ENCODE results near the gene SAMD13.

The SAMD13 gene

DNA sequence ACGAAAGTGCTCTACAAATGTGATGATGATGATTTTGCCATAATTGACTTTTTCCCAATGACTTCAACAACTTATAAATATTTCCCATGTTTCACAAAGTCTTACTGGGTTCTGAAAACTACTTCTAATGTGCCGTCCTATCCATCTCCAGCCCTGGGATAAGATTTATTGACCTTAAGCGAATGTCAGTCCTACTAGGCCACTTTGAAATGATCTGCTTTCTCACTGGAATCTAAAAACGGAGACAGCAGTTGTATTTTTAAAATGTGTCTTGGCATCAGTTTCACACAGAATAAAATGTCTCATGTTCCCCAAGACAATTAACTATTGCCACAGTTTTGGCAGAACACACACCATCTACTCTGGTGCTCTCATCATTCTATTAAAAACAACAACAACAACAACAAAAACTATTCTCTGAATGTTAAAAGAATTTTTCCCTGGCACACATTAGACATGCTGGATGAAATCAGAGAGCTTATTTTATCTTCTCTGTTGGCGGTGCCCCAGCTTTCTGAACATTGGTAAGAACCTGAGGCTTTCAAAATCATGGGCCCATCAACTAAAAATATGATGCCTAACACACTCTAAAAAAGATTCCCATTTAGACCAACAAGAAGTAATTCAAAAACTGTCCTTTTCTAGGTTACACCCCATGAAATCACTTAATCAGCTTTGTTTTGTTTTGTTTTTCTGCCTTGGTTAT, 73.6 kb downstream of the SAMD13 start:
- DNase-seq (ENCODE audit: low read depth) = no peak

DNA sequence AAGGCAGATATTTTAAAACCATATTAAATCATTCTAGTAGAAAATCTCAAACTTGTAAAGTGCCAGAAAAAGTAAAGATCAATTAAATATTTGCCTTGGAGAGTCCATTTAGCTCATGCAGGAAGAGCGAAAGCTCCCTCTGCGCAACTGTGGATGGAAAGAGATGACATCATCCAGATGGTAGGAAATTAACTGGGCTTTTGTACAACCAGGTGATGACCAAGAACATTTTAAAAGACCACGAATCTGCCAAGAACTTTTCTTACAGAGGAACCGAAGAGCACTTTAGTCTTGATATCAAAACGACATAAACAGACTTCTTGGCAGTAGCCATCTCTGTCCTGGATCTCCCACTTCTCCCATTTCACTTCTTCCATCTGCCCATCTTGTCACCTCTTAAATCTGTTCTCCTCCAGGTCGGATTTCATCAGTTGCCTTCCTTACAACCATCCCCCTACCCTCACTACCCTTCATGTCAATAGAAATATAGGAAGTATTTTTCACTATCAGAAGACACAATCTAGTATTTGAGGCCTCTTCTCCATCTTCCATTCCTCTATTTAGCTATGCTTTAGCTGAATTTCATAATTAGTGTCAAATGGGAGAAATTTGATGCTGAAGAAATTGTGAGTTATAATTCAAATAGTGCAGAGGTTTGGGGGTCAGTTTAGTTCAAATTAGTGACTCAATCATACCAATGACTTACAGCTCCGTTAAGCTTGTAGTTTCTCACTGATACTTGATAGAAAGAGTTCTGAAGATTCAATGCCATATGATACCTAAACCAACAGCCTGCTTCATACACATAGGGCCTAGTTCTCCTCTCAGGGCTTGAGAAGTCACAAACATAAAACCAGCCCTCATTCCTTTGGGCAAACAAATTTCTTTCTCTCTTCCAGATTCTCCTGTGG, 74.7 kb downstream of the SAMD13 start:
- no peak for DNase-seq (ENCODE audit: low read depth)

DNA sequence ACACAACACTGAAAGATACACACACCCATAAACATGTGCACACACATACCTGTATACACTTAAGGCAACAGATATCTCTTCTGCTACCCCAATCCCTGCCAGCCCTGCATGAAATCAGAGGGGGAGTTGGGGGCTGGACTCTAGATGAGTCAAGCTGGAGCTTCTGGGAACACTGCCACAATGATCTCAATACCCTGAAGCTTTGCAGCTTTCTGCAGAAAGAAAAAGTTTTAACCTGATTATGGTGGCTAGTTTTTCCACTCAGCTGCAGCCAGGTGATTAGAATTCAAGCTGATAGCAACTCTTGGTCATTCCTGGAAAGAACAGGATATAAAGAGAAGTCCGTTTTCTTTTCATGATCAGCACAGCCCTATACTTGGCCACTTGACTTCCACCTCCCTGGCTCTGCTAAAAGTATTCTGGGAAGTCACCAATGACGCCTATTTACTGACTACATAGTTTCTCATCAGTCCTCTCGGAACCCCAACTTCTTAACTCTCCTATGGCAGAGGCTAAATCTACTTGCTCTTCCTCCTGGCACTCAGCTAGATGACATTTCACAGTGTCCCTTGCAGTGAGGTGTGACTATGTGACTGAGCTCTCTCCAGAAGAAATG, 76.1 kb downstream of the SAMD13 start:
- DNase-seq (ENCODE audit: low read depth) = no peak

DNA sequence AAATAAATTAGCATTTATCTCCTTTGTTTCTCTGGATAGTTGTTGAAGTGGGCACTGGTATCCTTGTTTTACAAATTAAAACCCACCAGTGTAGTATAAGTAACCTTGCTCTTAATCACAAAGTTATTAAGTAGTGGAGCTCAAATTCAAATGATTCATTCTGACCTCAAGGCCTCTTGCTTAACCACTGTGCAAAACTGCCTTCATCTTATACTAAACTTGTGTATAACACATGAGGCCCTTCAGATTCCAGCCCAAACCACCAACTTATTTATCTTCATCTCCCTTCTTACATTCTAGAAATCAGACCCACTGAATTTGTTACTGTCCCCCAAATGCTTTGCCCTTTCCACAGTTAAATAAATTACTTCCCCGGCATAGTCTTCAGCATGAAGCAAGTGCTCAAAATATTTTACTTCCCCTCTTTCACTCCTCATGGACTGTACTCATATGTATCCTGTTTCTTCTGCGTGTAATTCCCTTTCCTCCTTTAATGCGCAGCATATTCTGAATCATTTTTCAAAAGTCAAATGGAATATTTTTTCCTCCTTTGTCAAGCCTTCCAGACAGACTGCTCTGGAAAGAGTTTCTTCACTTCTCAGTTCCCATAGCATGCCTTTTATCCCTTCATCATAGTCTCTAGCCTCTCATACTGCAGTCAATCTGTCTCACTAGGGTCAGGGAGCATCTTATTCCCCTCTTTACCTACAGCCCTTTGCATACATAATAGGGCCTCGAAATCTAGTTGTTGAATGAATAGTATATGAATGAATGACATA, 77.8 kb downstream of the SAMD13 start:
- no peak for DNase-seq (ENCODE audit: low read depth)

DNA sequence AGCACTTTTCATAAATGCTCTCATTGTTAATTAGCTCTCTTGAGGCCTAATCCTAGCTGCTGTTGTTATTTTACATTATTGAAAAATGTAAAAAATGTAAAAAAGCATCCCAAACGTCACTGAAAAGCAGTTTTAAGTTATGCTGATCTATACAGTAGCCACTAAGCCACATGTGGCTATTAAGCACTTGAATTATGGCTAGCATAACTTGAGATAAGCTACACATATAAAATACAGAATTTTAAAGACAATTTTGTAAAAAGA, 78.3 kb downstream of the SAMD13 start:
- no peak for DNase-seq (ENCODE audit: low read depth)

DNA sequence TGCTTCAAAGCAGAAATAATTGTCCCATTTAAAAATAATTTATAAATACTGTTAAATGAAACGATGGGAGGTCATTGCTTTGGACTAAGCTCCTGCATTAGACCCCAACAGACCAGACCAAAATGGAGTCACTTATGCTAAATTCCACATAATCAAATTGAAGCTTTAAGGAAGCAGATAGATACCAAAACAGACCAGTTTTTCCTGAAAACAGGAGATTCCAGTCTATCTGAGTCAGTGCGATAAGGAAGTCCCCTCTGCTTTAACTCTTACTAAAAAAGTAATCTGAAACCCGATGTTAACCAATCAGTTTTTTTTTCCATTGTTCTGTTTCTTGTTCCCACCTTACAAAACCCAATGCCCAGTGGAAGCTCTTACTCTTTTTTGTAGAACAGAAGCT, 80.6 kb downstream of the SAMD13 start:
- no peak for DNase-seq (ENCODE audit: low read depth)

DNA sequence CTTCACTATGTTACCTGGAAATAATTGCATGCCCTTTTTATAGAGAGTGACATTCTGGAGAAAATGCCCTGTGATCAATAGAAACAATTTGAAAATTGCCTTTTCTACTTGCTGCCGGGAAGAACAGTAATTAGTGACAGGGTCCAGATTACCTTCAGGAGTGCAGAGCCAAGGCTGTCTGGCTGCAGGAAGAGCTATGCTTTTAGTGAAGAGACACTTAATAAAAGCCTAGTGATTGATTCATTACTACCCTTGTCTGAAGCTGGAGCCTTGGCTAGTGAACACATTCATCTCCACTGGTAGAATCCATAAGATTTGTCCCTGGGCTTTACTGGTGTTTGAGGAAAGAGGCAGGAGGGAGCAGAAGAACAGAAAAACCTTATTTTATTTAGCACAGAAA, 83.8 kb downstream of the SAMD13 start:
- DNase-seq (ENCODE audit: low read depth) = no peak

DNA sequence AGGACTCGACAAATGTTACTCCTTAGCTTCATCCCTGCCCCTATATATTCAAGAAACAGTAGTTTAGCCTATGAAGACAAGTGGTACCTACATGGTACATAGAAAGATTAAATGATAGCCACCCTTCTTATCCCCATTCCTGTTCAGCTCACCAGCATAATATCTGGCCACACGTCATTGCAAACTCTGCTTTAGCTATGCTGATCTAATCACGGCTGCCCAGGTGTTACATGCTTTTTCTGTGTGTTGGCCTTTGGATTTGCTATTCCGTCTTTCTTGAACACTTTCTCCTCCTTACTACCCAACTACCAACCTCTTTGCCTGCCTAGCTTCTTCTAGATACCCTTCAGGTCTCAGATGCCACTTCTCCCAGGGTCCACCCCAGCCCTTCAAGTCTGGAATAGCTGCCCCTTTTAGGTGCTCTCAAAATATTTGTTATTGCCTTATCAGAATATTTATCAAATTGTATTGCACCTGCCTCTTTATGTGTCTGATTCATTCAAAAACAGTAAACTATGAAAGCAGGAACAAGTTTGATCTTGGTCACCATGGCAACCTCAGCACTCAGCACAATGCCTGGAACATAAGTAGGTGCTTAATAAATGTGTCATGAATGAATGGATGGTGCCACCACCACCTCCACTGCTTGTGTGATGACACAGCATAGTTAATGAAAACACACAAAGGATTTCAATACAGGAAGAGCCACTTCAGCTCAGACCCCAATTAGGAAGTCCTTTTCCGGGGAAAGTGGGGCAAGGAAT, 85.4 kb downstream of the SAMD13 start:
- no peak for DNase-seq (ENCODE audit: low read depth)

DNA sequence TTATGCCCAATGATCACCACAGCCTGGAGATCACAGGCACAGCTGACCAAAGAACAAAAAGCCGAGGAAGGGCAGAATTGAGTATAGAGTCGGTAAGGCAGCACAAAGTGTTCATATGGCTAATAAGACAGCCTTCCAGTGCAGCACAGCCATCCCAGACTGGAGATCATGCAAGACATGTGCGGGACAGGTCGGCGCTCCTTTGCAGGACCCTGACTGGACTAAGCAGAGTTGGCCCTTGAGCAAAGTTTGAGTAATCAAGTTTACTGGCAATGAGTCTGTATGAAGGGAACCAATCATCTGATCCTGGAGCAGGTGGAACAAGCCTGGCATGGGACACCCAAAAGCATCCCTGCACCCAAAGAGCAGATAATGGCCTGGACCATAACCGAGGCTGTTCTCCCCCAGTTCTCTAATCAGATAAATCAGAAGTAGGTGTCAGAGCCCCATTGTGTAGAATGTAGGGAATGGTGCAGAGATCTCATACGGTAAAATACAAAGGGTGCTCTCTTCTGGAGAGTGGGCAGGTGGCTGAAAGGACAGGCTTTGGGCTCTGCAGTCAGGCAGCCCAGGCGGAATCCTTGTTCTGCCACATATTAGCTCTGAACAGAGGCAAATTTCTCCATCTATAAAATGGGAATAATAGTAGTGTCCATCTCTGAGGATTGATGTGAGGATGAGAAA, 86.1 kb downstream of the SAMD13 start:
- no peak for DNase-seq (ENCODE audit: low read depth)

DNA sequence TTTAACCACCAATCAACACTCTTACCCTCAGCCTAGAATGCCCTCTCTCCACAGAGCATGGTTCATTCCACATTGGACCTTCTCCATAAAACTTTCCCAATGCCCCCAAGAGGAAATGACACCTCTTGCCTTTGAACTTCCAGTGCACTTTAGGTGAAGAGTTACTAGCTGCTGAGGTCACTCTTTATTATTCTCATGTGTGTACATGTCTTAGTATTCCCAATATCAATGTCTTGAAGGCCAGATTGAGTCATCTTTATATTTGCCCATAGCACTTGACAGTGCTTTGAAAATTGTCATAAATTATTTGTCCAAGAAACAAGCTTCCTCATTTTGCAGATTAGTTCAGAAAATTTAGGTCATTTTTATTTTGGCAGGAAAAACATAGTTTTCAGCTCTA, 88.7 kb downstream of the SAMD13 start:
- no peak for DNase-seq (ENCODE audit: low read depth)

DNA sequence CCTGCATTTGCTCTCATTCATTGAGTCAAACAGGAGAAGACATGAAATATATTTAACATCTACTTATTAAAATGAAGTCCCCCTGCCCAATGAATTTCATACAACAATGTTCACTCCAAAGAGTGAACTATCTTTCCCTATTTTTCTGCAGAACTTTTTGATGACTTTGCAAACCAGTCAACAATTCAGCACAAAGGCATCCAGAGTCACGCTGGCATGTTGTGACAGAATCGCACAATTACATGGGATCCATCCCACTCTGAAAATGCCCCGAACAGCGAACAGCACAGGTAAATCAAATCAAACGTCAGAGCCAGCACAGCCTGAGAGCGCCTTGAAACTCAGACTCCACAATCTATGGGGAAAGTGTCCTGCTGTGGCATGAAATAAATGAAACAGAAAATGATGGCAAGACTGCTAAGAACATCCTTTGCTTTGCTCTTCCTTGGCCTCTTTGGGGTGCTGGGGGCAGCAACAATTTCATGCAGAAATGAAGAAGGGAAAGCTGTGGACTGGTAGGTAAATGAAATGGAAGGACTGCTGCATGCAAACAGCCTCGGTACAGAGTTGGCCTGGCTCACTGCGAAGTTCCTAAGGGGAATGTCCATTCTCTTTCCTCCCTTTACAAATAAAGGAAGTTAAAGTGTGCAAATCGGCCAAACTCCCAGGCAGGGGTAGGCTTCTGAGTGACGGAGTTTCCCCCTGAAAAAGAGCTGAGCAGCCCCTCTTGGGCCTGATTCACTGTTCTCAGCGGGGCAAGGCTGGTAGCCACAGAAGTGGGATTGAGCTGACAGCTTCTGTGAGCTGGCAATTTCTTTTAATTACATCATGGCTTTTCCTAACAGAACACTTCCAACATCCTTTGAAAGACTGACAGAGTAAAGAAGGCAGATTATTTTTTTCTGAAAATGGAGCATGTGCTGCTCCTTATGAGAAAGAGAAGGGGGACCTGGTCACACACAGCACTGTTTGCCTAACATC, 97.0 kb downstream of the SAMD13 start, which contains the start of gene DNASE2B:
DNASE2B (plus strand) TSS at position 310 of the 981 bp plus-strand sequence; CDS start at position 391, 81 bp downstream.
- no peak for DNase-seq (ENCODE audit: low read depth)

All from HS-5 (cell line).